ENCODE results near the gene EEA1.

DNA sequence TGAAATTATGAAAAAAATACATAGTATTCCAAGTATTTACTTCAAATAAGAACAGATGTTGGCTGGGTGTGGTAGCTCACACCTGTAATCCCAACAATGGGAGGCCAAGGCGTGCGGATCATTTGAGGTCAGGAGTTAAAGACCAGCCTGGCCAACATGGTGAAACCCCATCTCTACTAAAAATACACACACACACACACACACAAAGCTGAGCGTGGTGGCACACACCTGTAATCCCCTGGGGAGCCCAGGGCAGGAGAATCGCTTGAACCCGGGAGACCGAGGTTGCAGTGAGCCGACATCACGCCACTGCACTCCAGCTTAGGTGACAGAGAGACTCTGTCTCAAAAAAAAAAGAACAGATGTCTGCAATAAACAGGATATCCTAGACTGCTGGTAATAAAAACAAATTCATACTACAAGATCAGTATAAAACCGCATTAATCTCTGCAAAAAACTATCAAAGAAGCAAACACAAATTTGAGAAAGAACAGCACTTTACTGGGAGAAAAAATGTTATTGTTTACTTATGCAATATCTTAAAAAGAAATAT lies 23.8 kb downstream of the EEA1 start:
- TF ChIP-seq, protein P1, sequence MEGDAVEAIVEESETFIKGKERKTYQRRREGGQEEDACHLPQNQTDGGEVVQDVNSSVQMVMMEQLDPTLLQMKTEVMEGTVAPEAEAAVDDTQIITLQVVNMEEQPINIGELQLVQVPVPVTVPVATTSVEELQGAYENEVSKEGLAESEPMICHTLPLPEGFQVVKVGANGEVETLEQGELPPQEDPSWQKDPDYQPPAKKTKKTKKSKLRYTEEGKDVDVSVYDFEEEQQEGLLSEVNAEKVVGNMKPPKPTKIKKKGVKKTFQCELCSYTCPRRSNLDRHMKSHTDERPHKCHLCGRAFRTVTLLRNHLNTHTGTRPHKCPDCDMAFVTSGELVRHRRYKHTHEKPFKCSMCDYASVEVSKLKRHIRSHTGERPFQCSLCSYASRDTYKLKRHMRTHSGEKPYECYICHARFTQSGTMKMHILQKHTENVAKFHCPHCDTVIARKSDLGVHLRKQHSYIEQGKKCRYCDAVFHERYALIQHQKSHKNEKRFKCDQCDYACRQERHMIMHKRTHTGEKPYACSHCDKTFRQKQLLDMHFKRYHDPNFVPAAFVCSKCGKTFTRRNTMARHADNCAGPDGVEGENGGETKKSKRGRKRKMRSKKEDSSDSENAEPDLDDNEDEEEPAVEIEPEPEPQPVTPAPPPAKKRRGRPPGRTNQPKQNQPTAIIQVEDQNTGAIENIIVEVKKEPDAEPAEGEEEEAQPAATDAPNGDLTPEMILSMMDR (conservative IDR thresholded peaks at IDR 0.05; ENCODE audit: low read depth, low read length): no peak
- TF ChIP-seq EZH2 (IDR thresholded peaks at IDR 0.05; ENCODE audit: low read length, unreplicated experiment): no peak

All from PC-3 (cell line).